GM12878 (cell line): Measurements from ENCODE around the gene CASP8AP2. TPM values are rescaled to one million over a fixed set of nuclear protein-coding genes. Genes with fewer than 3 reads are reported as not detected.

Experiments
- ATAC-seq: fragments of 200-7000 bp; cut with Tn5 transposase; 3 replicates; pipeline ENCODE4 v1.9.1; 2020; ENCODE audit warnings: mild to moderate bottlenecking, moderate library complexity
- BruUV-seq: library from RNA; stranded (reverse); fragments of 400-500 nt; replicated peaks from 2 replicates; lab custom pipeline; 2021; lab: Mats Ljungman, UMichigan
- CTCF ChIA-PET: fragments of 300-600 bp; sonication (Branson Sonifier 250); formaldehyde crosslinking; extraction: SDS; loops from one replicate; lab custom pipeline; 2021; ENCODE audit warnings: inconsistent platforms; lab: Yijun Ruan, JAX
- POLR2A ChIA-PET: fragments of 350-600 bp; formaldehyde crosslinking; extraction: SDS; loops from one replicate; lab custom pipeline; 2021; ENCODE audit warnings: inconsistent platforms; lab: Charles Lee
- RAD21 ChIA-PET: fragments of 300-600 bp; sonication (Branson Sonifier 250); formaldehyde crosslinking; loops from one replicate; lab custom pipeline; 2023; ENCODE audit warnings: antibody characterized with exemption; ENCODE audit not compliant: unreplicated experiment; lab: Charles Lee
- SMC1A ChIA-PET: fragments of 300-600 bp; sonication (Branson Sonifier 250); formaldehyde crosslinking; loops from one replicate; lab custom pipeline; 2023; ENCODE audit not compliant: unreplicated experiment, uncharacterized antibody; lab: Charles Lee
- DNase-seq: peaks from one replicate; pipeline ENCODE4 v3.0.0-alpha.2; 2011; ENCODE audit warnings: low read depth, low spot score
- FAIRE-seq: peaks from 3 replicates; lab custom pipeline; 2011; peaks lifted over from hg19 to GRCh38; lab: Jason Lieb, UNC
- H2AFZ ChIP-seq: 2 replicates; pipeline ENCODE4 v1.6.0; 2011; ENCODE audit warnings: low read depth, low read length, control low read depth; ENCODE audit not compliant: control insufficient read depth
- H3K27ac ChIP-seq: 2 replicates; pipeline ENCODE4 v1.5.1; 2011; ENCODE audit warnings: control low read depth; ENCODE audit not compliant: control insufficient read depth, insufficient read depth
- H3K27me3 ChIP-seq, 2 experiments: replicated peaks in 1 of 2; 2 replicates each; pipeline versions ENCODE4 v1.6.0 to v1.6.1; 2011; ENCODE audit warnings: low read length in 1 of 2; ENCODE audit not compliant: control insufficient read depth in 2 of 2, insufficient read depth in 2 of 2
- H3K36me3 ChIP-seq, 2 experiments: 2 replicates each; pipeline ENCODE4 v1.5.1; 2011; ENCODE audit warnings: low read length in 1 of 2; ENCODE audit not compliant: control insufficient read depth in 2 of 2, insufficient read depth in 2 of 2
- H3K4me1 ChIP-seq: 2 replicates; pipeline ENCODE4 v1.6.1; 2011; ENCODE audit warnings: mild to moderate bottlenecking, low read length, moderate library complexity, mixed read lengths; ENCODE audit not compliant: control insufficient read depth, insufficient read depth
- H3K4me2 ChIP-seq: 2 replicates; pipeline ENCODE4 v1.6.0; 2011; ENCODE audit warnings: control low read depth; ENCODE audit not compliant: control insufficient read depth, insufficient read depth
- H3K4me3 ChIP-seq: fragments of 200-600 bp; sonication (generic); 2 replicates; pipeline ENCODE4 v1.5.1; 2016
- H3K79me2 ChIP-seq: 2 replicates; pipeline ENCODE4 v1.6.0; 2011; ENCODE audit warnings: low read length; ENCODE audit not compliant: control insufficient read depth, insufficient read depth
- H3K9ac ChIP-seq: 2 replicates; pipeline ENCODE4 v1.8.0; 2011; ENCODE audit warnings: low read length, control low read depth, mixed read lengths; ENCODE audit not compliant: control insufficient read depth, insufficient read depth
- H3K9me3 ChIP-seq: replicated peaks from 3 replicates; pipeline ENCODE4 v1.5.1; 2011; ENCODE audit warnings: mild to moderate bottlenecking, low read length; ENCODE audit not compliant: control insufficient read depth, insufficient read depth
- H4K20me1 ChIP-seq: 2 replicates; pipeline ENCODE4 v1.6.0; 2011; ENCODE audit not compliant: control insufficient read depth, insufficient read depth
- BACH1 ChIP-seq: fragments of 450-650 bp; IDR thresholded peaks from 2 replicates; pipeline ENCODE4 v1.6.1; 2017; ENCODE audit warnings: mild to moderate bottlenecking, borderline replicate concordance
- ESRRA ChIP-seq: IDR thresholded peaks from 2 replicates; pipeline ENCODE4 v1.6.1; 2012; ENCODE audit warnings: mild to moderate bottlenecking, low read length, improper control_type of control experiment
- IKZF2 ChIP-seq, 2 experiments: fragments of 450-650 bp; IDR thresholded peaks; 2 replicates each; pipeline ENCODE4 v1.6.1; 2017; ENCODE audit warnings: mild to moderate bottlenecking in 2 of 2, moderate library complexity in 2 of 2
- MEF2A ChIP-seq: IDR thresholded peaks from 2 replicates; pipeline ENCODE4 v1.6.1; 2011; ENCODE audit warnings: low read depth, mild to moderate bottlenecking, low read length, moderate library complexity; ENCODE audit not compliant: insufficient read depth
- NFIC ChIP-seq: IDR thresholded peaks from 2 replicates; pipeline ENCODE4 v1.6.1; 2012; ENCODE audit warnings: low read depth, mild to moderate bottlenecking, inconsistent platforms, low read length, moderate library complexity
- NR2F1 ChIP-seq: fragments of 450-650 bp; conservative IDR thresholded peaks from 2 replicates; pipeline ENCODE4 v1.6.1; 2017; ENCODE audit warnings: mild to moderate bottlenecking
- POLR2AphosphoS5 ChIP-seq: IDR thresholded peaks from 2 replicates; pipeline ENCODE4 v1.6.1; 2011; ENCODE audit warnings: mild to moderate bottlenecking, low read length, inconsistent platforms
- RAD51 ChIP-seq: fragments of 450-650 bp; IDR thresholded peaks from 2 replicates; pipeline ENCODE4 v1.6.1; 2016; ENCODE audit warnings: moderate library complexity, mild to moderate bottlenecking, inconsistent platforms
- RUNX3 ChIP-seq: IDR thresholded peaks from 2 replicates; pipeline ENCODE4 v1.6.1; 2012; ENCODE audit warnings: low read length, inconsistent platforms
- SRF ChIP-seq, 2 experiments: IDR thresholded peaks; 2 replicates each; pipeline ENCODE4 v1.6.1; 2011; ENCODE audit warnings: low read depth in 2 of 2, low read length in 2 of 2, mild to moderate bottlenecking in 1 of 2, moderate library complexity in 1 of 2
- STAT3 ChIP-seq: IDR thresholded peaks from 2 replicates; pipeline ENCODE4 v1.6.1; 2011; ENCODE audit warnings: low read depth, low read length, improper control_type of control experiment
- TCF12 ChIP-seq: IDR thresholded peaks from 2 replicates; pipeline ENCODE4 v1.6.1; 2011; ENCODE audit warnings: low read depth, mild to moderate bottlenecking, low read length
- TCF3 ChIP-seq: IDR thresholded peaks from 2 replicates; pipeline ENCODE4 v1.6.1; 2012; ENCODE audit warnings: low read depth, mild to moderate bottlenecking, low read length, borderline replicate concordance; ENCODE audit not compliant: insufficient read depth
- ZSCAN29 ChIP-seq: fragments of 450-650 bp; IDR thresholded peaks from 2 replicates; pipeline ENCODE4 v1.6.1; 2017; ENCODE audit warnings: mild to moderate bottlenecking, moderate library complexity
- WGBS: methylation state at CpG from one replicate; pipeline ENCODE4 v1.1.6; 2016; ENCODE audit warnings: low lambda C conversion rate; ENCODE audit not compliant: insufficient replicate concordance, insufficient coverage; ENCODE audit errors: missing lambda C conversion rate; 5-methylcytosine and 5-hydroxymethylcytosine counted together
- in situ Hi-C: fragments of 300-500 bp; cut with MboI; formaldehyde crosslinking; loops from 9 replicates; pipeline ENCODE4 v1.14.3; 2018; ENCODE audit warnings: mixed read lengths
- intact Hi-C: fragments of 100-400 bp; cut with micrococcal nuclease; formaldehyde crosslinking; loops from one replicate; pipeline ENCODE4 v1.14.2; 2022; ENCODE audit not compliant: unreplicated experiment
- polyA plus RNA-seq, 11 experiments: library from polyadenylated mRNA; depleted of rRNA in 4 of 11; unstranded in 6 of 11; stranded (reverse) in 5 of 11; fragments of >200 nt; fragmentation: Nextera tagmentation in 4 of 11; fragmentation: Illumina TruSeq in 1 of 11; extraction: Ambion mirVana in 4 of 11; extraction: Trizol in 1 of 11; gene quantifications; 1 replicate in 1 of 11; 2 replicates in 10 of 11; pipeline versions ENCODE4 v1.2.1 to v1.2.3, GENCODE V29; 2011 to 2016; ENCODE audit warnings: inconsistent platforms in 2 of 11, missing spikeins in 2 of 11, low read depth in 1 of 11
- total RNA-seq, 4 experiments: library from RNA; depleted of rRNA in 3 of 4; stranded (reverse); fragments of >200 nt in 3 of 4; fragmentation: Illumina TruSeq in 1 of 4; extraction: Trizol in 1 of 4; gene quantifications; 2 replicates each; pipeline versions ENCODE4 v1.2.1 to v1.2.3, GENCODE V29; 2013 to 2021
- TF ChIP-seq, protein P1 (sequence below): IDR thresholded peaks from 2 replicates; pipeline ENCODE4 v1.6.1; 2012; ENCODE audit warnings: low read length, inconsistent platforms
- TF ChIP-seq, protein P2 (sequence below): IDR thresholded peaks from 2 replicates; pipeline ENCODE4 v1.6.1; 2011; ENCODE audit warnings: low read depth, mild to moderate bottlenecking, low read length, moderate library complexity, borderline replicate concordance; ENCODE audit errors: extremely low read depth
- TF ChIP-seq, protein P3 (sequence below), 3 experiments: IDR thresholded peaks in 2 of 3; conservative IDR thresholded peaks in 1 of 3; 2 replicates each; pipeline ENCODE4 v1.5.1; 2011; ENCODE audit warnings: low read depth in 3 of 3, low read length in 3 of 3, mild to moderate bottlenecking in 3 of 3, control low read depth in 2 of 3, moderate library complexity in 2 of 3, inconsistent platforms in 1 of 3, mixed read lengths in 1 of 3; ENCODE audit not compliant: control insufficient read depth in 2 of 3, insufficient read depth in 1 of 3; ENCODE audit errors: extremely low read depth in 1 of 3

CASP8AP2 gene
- total and polyA plus RNA-seq, 10 of the 15 experiments (the other 5 are each of a cell fraction or from before 2014, with no cell fraction given), result 11.1 to 28.7 (median 17.1) TPM

DNA sequence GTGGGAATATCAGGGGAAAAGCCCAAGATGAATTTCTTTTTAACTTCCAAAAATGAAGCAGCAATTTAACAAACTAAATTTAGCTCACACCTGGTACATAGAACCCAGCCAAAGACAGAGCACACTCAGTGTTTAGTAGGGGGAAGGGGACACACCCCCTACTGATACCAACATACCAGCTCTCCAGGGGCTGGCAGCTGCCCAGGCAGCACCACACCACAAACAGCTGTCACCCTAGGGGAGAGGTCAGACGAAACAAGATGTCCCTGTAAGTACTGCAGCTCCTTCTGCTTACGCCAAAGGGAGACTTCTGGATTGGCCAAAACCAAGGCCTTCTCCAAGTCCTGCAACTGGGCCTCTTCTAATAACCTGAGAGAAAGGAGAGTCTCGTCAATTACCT, 36.1 kb upstream of the CASP8AP2 start (continued):
- TF ChIP-seq RUNX3 (no peak), BACH1 (no peak)

DNA sequence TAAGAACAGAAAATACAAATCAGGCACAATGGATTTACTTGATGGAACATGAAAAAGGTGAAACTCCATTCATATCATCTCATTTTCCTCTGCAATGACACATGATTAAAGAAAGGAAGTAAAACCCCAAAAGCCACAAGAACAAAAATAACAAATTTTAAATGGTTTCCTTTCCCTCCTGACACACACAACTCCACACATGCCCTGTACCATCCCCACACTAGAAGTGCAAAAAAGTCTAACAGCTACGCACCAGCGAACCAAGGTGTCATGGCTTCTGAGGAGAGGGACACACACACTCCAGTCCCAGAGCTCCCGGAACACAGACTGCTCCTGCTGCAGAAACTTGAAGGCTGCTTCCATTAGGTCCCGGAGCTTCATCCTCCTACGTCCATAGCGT, 35.4 kb upstream of the CASP8AP2 start:
- intact Hi-C loops, result no loop called here

More for the DNA sequence above, 35.4 kb upstream of the CASP8AP2 start:
- ChIA-PET POLR2A (interaction anchor here (0.5 kb wide), 1 partner anchor 708 kb away, joined by 10 read pairs; no protein-coding TSS in a partner anchor), CTCF (no interaction called here), RAD21 (interaction anchor here (1.1 kb wide), 1 partner anchor 26 kb away, joined by 3 read pairs; the partner anchor contains the start of gene MDN1), SMC1A (interaction anchor here (0.5 kb wide), 1 partner anchor 126 kb away, joined by 3 read pairs; no protein-coding TSS in a partner anchor)
- H4K20me1 ChIP-seq, result no peaks in the 10 kb centered on the region
- H3K4me3 ChIP-seq, result no peak overlapping the region
- peak overlapping the region; percentile 29; the same call in 1 of the 2 replicates for H3K9ac ChIP-seq
- DNase-seq (no peak), ATAC-seq (peak; percentile 25; the same call in 1 of the 3 replicates), FAIRE-seq (peak; percentile 72)
- BruUV-seq, result no TSS peak
- in situ Hi-C loops, result no loop called here
- H3K27ac ChIP-seq, result peak overlapping the region; percentile 53; the same call in 1 of the 2 replicates
- WGBS, result 85% methylated on average over 6 of the region's 6 CpGs
- peaks cover 7 to 24% of the 10 kb centered on the region in 2 experiments for H3K36me3 ChIP-seq
- no peaks in the 10 kb centered on the region for H3K27me3 ChIP-seq
- H3K4me2 ChIP-seq, result peak overlapping the region; percentile 38
- no peaks in the 10 kb centered on the region for H3K9me3 ChIP-seq
- peaks cover 17% of the 10 kb centered on the region for H3K4me1 ChIP-seq
- TF ChIP-seq NFIC (0 out of 2 replicates have a peak, but pooled peaks have one; percentile 27), ZSCAN29 (no peak), RUNX3 (peak; percentile 77), IKZF2 (IDR thresholded peaks at IDR 0.05) (peak; percentile 11 to 45; a peak in 1 of 4 replicates), SRF (IDR thresholded peaks at IDR 0.05; ENCODE audit: low read depth in 2 of 2, low read length in 2 of 2) (no peak), MEF2A (0 out of 2 replicates have a peak, but pooled peaks have one; percentile 16), RAD51 (no peak), TCF12 (no peak), TCF3 (no peak), ESRRA (no peak), STAT3 (no peak), NR2F1 (no peak), POLR2AphosphoS5 (no peak)
- TF ChIP-seq, protein P1, sequence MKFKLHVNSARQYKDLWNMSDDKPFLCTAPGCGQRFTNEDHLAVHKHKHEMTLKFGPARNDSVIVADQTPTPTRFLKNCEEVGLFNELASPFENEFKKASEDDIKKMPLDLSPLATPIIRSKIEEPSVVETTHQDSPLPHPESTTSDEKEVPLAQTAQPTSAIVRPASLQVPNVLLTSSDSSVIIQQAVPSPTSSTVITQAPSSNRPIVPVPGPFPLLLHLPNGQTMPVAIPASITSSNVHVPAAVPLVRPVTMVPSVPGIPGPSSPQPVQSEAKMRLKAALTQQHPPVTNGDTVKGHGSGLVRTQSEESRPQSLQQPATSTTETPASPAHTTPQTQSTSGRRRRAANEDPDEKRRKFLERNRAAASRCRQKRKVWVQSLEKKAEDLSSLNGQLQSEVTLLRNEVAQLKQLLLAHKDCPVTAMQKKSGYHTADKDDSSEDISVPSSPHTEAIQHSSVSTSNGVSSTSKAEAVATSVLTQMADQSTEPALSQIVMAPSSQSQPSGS, result peak; percentile 21; the same call in 1 of the 2 replicates
- TF ChIP-seq, protein P2, sequence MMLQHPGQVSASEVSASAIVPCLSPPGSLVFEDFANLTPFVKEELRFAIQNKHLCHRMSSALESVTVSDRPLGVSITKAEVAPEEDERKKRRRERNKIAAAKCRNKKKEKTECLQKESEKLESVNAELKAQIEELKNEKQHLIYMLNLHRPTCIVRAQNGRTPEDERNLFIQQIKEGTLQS, result no peak
- TF ChIP-seq, protein P3, sequence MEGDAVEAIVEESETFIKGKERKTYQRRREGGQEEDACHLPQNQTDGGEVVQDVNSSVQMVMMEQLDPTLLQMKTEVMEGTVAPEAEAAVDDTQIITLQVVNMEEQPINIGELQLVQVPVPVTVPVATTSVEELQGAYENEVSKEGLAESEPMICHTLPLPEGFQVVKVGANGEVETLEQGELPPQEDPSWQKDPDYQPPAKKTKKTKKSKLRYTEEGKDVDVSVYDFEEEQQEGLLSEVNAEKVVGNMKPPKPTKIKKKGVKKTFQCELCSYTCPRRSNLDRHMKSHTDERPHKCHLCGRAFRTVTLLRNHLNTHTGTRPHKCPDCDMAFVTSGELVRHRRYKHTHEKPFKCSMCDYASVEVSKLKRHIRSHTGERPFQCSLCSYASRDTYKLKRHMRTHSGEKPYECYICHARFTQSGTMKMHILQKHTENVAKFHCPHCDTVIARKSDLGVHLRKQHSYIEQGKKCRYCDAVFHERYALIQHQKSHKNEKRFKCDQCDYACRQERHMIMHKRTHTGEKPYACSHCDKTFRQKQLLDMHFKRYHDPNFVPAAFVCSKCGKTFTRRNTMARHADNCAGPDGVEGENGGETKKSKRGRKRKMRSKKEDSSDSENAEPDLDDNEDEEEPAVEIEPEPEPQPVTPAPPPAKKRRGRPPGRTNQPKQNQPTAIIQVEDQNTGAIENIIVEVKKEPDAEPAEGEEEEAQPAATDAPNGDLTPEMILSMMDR (IDR thresholded peaks at IDR 0.05 in 2 of 3, conservative IDR thresholded peaks at IDR 0.05 in 1 of 3; ENCODE audit: control insufficient read depth in 2 of 3, extremely low read depth in 1 of 3, insufficient read depth in 1 of 3, low read depth in 3 of 3, low read length in 3 of 3), result no peak
- no peaks in the 10 kb centered on the region; the same call in 1 of the 2 replicates for H3K79me2 ChIP-seq
- H2AFZ ChIP-seq, result no peak overlapping the region
